HepG2 (cell line): Measurements from ENCODE around the gene SOCS1. TPM values are rescaled to one million over a fixed set of nuclear protein-coding genes. Genes with fewer than 3 reads are reported as not detected.

Source experiments
- ARNTL ChIP-seq: sonication (generic); formaldehyde crosslinking; IDR thresholded peaks from 2 replicates; pipeline ENCODE4 v1.4.0; 2020; ENCODE audit warnings: mild to moderate bottlenecking, missing genetic modification reagents
- FOSL2 ChIP-seq: sonication (generic); formaldehyde crosslinking; IDR thresholded peaks from 2 replicates; pipeline ENCODE4 v1.4.0; 2020; ENCODE audit warnings: missing genetic modification reagents
- KAT8 ChIP-seq: IDR thresholded peaks from 2 replicates; pipeline ENCODE4 v1.6.1; 2016; ENCODE audit warnings: missing genetic modification reagents, missing compliant biosample characterization
- LCORL ChIP-seq, 2 experiments: fragments of 450-650 bp in 1 of 2; sonication (generic) in 1 of 2; formaldehyde crosslinking in 1 of 2; IDR thresholded peaks; 2 replicates each; pipeline versions ENCODE4 v1.5.0 to v1.6.1; 2017 to 2020; ENCODE audit warnings: antibody characterized with exemption in 1 of 2, missing genetic modification reagents in 1 of 2
- MAZ ChIP-seq, 2 experiments: sonication (generic) in 1 of 2; formaldehyde crosslinking in 1 of 2; IDR thresholded peaks; 2 replicates each; pipeline versions ENCODE4 v1.5.0 to v1.6.1; 2012 to 2020; ENCODE audit warnings: low read depth in 2 of 2, mild to moderate bottlenecking in 2 of 2, borderline replicate concordance in 1 of 2, improper control_type of control experiment in 1 of 2, low read length in 1 of 2, missing genetic modification reagents in 1 of 2, moderate library complexity in 1 of 2
- MYC ChIP-seq: sonication (generic); formaldehyde crosslinking; IDR thresholded peaks from 2 replicates; pipeline ENCODE4 v1.9.0; 2021; ENCODE audit warnings: missing genetic modification reagents, borderline replicate concordance
- NFKB2 ChIP-seq: sonication (generic); formaldehyde crosslinking; IDR thresholded peaks from 2 replicates; pipeline ENCODE4 v1.4.0; 2020; ENCODE audit warnings: missing genetic modification reagents, borderline replicate concordance
- POLR2AphosphoS5 ChIP-seq: IDR thresholded peaks from 2 replicates; pipeline ENCODE4 v1.6.1; 2012; ENCODE audit warnings: low read depth, low read length
- RBFOX2 ChIP-seq: fragments of 200-400 bp; formaldehyde crosslinking; IDR thresholded peaks from 2 replicates; pipeline ENCODE4 v1.6.1; 2017; ENCODE audit warnings: low read depth, mild to moderate bottlenecking, low read length
- RXRA ChIP-seq: sonication (generic); formaldehyde crosslinking; IDR thresholded peaks from 2 replicates; pipeline ENCODE4 v1.5.1; 2020; ENCODE audit warnings: missing genetic modification reagents
- SP1 ChIP-seq, 2 experiments: fragments of 450-650 bp in 1 of 2; sonication (generic) in 1 of 2; formaldehyde crosslinking in 1 of 2; IDR thresholded peaks; 2 replicates each; pipeline versions ENCODE4 v1.4.0 to v1.6.1; 2016 to 2020; ENCODE audit warnings: missing genetic modification reagents in 1 of 2
- ZNF121 ChIP-seq: sonication (generic); formaldehyde crosslinking; IDR thresholded peaks from 2 replicates; pipeline ENCODE4 v1.5.0; 2020; ENCODE audit warnings: mild to moderate bottlenecking, missing genetic modification reagents
- ZNF160 ChIP-seq: sonication (generic); formaldehyde crosslinking; IDR thresholded peaks from 2 replicates; pipeline ENCODE4 v1.8.0; 2022; ENCODE audit warnings: mild to moderate bottlenecking, inconsistent platforms, missing genetic modification reagents
- ZNF264 ChIP-seq: sonication (generic); formaldehyde crosslinking; IDR thresholded peaks from 2 replicates; pipeline ENCODE4 v1.4.0; 2020; ENCODE audit warnings: missing genetic modification reagents
- ZNF280B ChIP-seq: sonication (generic); formaldehyde crosslinking; IDR thresholded peaks from 2 replicates; pipeline ENCODE4 v1.5.0; 2020; ENCODE audit warnings: missing genetic modification reagents, mild to moderate bottlenecking, borderline replicate concordance
- ZNF333 ChIP-seq: sonication (generic); formaldehyde crosslinking; IDR thresholded peaks from 2 replicates; pipeline ENCODE4 v1.4.0; 2020; ENCODE audit warnings: mild to moderate bottlenecking, missing genetic modification reagents, borderline replicate concordance
- ZNF451 ChIP-seq: sonication (generic); formaldehyde crosslinking; IDR thresholded peaks from 2 replicates; pipeline ENCODE4 v1.5.0; 2020; ENCODE audit warnings: mild to moderate bottlenecking, missing genetic modification reagents
- ZNF513 ChIP-seq: sonication (generic); formaldehyde crosslinking; conservative IDR thresholded peaks from 2 replicates; pipeline ENCODE4 v1.5.0; 2020; ENCODE audit warnings: missing genetic modification reagents
- ZNF556 ChIP-seq: sonication (generic); formaldehyde crosslinking; IDR thresholded peaks from 2 replicates; pipeline ENCODE4 v1.4.0; 2020; ENCODE audit warnings: mild to moderate bottlenecking, missing genetic modification reagents, borderline replicate concordance
- ZNF574 ChIP-seq: sonication (generic); formaldehyde crosslinking; IDR thresholded peaks from 2 replicates; pipeline ENCODE4 v1.4.0; 2020; ENCODE audit warnings: missing genetic modification reagents
- ZNF607 ChIP-seq: sonication (generic); formaldehyde crosslinking; IDR thresholded peaks from 2 replicates; pipeline ENCODE4 v1.5.1; 2020; ENCODE audit warnings: missing genetic modification reagents, mild to moderate bottlenecking, borderline replicate concordance
- ZNF746 ChIP-seq: sonication (generic); formaldehyde crosslinking; IDR thresholded peaks from 2 replicates; pipeline ENCODE4 v1.8.0; 2022; ENCODE audit warnings: mild to moderate bottlenecking, missing genetic modification reagents
- ZNF75D ChIP-seq: sonication (generic); formaldehyde crosslinking; IDR thresholded peaks from 2 replicates; pipeline ENCODE4 v1.8.1; 2023; ENCODE audit warnings: missing genetic modification reagents, mild to moderate bottlenecking, borderline replicate concordance
- polyA plus RNA-seq, 8 experiments: library from polyadenylated mRNA; depleted of rRNA in 3 of 8; stranded (reverse) in 7 of 8; unstranded in 1 of 8; fragments of >200 nt; fragmentation: Illumina TruSeq in 4 of 8; extraction: Trizol in 4 of 8; gene quantifications; 2 replicates each; pipeline versions ENCODE4 v1.2.1 to v1.2.3, GENCODE V29; 2011 to 2016; ENCODE audit warnings: low read depth in 4 of 8, missing spikeins in 1 of 8, mixed read lengths in 1 of 8; ENCODE audit not compliant: insufficient read depth in 1 of 8
- total RNA-seq, 5 experiments: library from RNA; depleted of rRNA; stranded (reverse); fragments of >200 nt; fragmentation: Illumina TruSeq; extraction: Trizol; gene quantifications; 2 replicates each; pipeline ENCODE4 v1.2.3, GENCODE V29; 2016; ENCODE audit warnings: low read depth in 1 of 5

SOCS1 gene
- total and polyA plus RNA-seq, 2 of the 13 experiments (the other 11 are each of a cell fraction or from before 2014, with no cell fraction given), result 5.3 to 6.3 TPM

- TF ChIP-seq ZNF280B (CRISPR knock-in tag), result peak; percentile 58; the same call in 1 of the 2 replicates
- 0 out of 2 replicates have a peak, but pooled peaks have one; percentile 8 for TF ChIP-seq ZNF75D (CRISPR knock-in tag)
- 0 out of 2 replicates have a peak, but pooled peaks have one; percentile 37 for TF ChIP-seq ZNF513 (CRISPR knock-in tag)
- peak; percentile 89; the same call in 1 of the 2 replicates for TF ChIP-seq NFKB2
- TF ChIP-seq MYC (CRISPR knock-in tag), result peak; percentile 78; the same call in 1 of the 2 replicates
- TF ChIP-seq ZNF264 (CRISPR knock-in tag), result no peak; the same call in 1 of the 2 replicates
- no peak for TF ChIP-seq LCORL (IDR thresholded peaks at IDR 0.05)
- TF ChIP-seq LCORL (CRISPR knock-in tag; IDR thresholded peaks at IDR 0.05), result peak; percentile 69
- peak; percentile 60; the same call in 1 of the 2 replicates for TF ChIP-seq ZNF160 (CRISPR knock-in tag)
- TF ChIP-seq ZNF746 (CRISPR knock-in tag), result peak; percentile 81
- TF ChIP-seq SP1 (IDR thresholded peaks at IDR 0.05), result no peak
- TF ChIP-seq SP1 (CRISPR knock-in tag; IDR thresholded peaks at IDR 0.05), result peak; percentile 22; the same call in 1 of the 2 replicates
- peak; percentile 30; the same call in 1 of the 2 replicates for TF ChIP-seq FOSL2 (CRISPR knock-in tag)
- peak; percentile 37; the same call in 1 of the 2 replicates for TF ChIP-seq ZNF121 (CRISPR knock-in tag)
- TF ChIP-seq POLR2AphosphoS5, result 0 out of 2 replicates have a peak, but pooled peaks have one; percentile 50
- TF ChIP-seq ARNTL, result peak; percentile 29; the same call in 1 of the 2 replicates
- no peak for TF ChIP-seq MAZ (IDR thresholded peaks at IDR 0.05; ENCODE audit: borderline replicate concordance, low read depth, low read length)
- TF ChIP-seq MAZ (CRISPR knock-in tag; IDR thresholded peaks at IDR 0.05; ENCODE audit: low read depth), result peak; percentile 84
- 0 out of 2 replicates have a peak, but pooled peaks have one; percentile 4 for TF ChIP-seq ZNF333 (CRISPR knock-in tag)
- peak; percentile 79 for TF ChIP-seq RBFOX2
- peak; percentile 46 for TF ChIP-seq ZNF574
- no peak; the same call in 1 of the 2 replicates for TF ChIP-seq KAT8
- peak; percentile 73 for TF ChIP-seq RXRA (CRISPR knock-in tag)
- peak; percentile 86 for TF ChIP-seq ZNF451 (CRISPR knock-in tag)
- peak; percentile 23 for TF ChIP-seq ZNF607 (CRISPR knock-in tag)
- no peak; the same call in none of the 2 replicates for TF ChIP-seq ZNF556 (CRISPR knock-in tag)
These were observed 41.6 kb upstream of the SOCS1 start (continued) for GRCh38 chr16:11297492-11298142.
